GM12875 (cell line): Measurements from ENCODE around the gene RUFY3.
"Not testable (repeated sequence)": the region's sequence is repeated elsewhere in the genome, so short reads cannot be mapped to it uniquely, and the experiment has no call there.

ENCODE experiments used
- H3K4me3 ChIP-seq: one replicate; pipeline ENCODE4 v1.5.1; 2011; ENCODE audit warnings: low read depth, low read length, control low read depth
- CTCF ChIP-seq: IDR thresholded peaks from 2 replicates; pipeline ENCODE4 v1.5.1; 2011; ENCODE audit warnings: low read depth, mild to moderate bottlenecking, control low read depth, inconsistent platforms, low read length, moderate library complexity, borderline replicate concordance; ENCODE audit not compliant: insufficient read depth

The RUFY3 gene

DNA sequence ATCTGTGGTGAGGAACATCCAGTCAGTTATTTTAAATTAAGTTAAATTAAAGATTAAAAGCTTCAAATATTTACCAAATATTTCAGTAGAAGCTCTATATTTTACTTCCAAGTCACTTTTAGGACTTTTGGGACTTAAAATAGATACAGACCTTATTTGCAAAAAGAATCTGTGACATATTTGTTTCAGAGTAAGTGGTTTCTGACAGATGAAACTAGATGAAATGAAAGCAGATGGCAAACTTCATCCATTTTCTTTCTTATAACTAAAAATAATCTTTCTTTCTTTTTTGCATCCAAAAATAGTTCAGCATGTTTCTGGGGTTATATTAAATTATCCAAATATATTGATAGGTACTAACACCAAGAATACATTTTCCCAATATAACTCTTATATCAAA lies 40.1 kb upstream of the RUFY3 start:
- TF ChIP-seq CTCF, result no peak

DNA sequence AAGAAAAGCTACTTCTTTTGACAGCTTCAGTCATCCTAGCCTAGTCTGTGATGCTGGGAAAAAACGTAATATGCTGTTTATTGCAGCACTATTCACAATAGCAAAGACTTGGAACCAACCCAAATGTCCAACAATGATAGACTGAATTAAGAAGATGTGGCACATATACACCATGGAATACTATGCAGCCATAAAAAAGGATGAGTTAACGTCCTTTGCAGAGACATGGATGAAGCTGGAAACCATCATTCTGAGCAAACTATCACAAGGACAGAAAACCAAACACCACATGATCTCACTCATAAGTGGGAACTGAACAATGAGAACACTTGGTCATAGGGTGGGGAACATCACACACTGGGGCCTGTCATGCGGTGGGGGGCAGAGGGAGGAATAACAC lies 39.6 kb upstream of the RUFY3 start:
- H3K4me3 ChIP-seq, result not testable (repeated sequence)

More for the DNA sequence above, 40.1 kb upstream of the RUFY3 start:
- no peak overlapping the region for H3K4me3 ChIP-seq

DNA sequence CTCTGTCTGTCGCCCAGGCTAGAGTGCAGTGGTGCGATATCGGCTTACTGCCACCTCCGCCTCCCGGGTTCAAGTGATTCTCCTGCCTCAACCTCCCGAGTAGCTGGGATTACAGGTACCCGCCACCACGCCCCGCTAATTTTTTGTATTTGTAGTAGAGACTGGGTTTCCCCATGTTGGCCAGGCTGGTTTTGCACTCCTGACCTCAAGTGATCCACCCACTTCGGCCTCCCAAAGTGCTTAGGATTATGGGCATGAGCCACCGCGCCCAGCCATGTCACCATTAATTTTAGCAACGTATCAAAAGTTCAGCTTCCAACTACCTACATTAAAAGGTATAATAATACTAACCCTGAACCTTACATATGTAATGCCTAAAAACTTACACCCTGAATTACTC lies 34.4 kb upstream of the RUFY3 start:
- no peak for TF ChIP-seq CTCF
- H3K4me3 ChIP-seq, result peak overlapping the region; percentile 64

GRCh38 chr4:70687821-70688794 lies 33.7 kb upstream of the RUFY3 start, which contains the start of gene UTP3:
Gene UTP3, plus strand, starts transcription at chr4:70688532. Its CDS starts 146 bp downstream, at chr4:70688678.
- peak within 1 kb of the TSS; percentile 64 for H3K4me3 ChIP-seq
- TF ChIP-seq CTCF, result peak; percentile 95

DNA sequence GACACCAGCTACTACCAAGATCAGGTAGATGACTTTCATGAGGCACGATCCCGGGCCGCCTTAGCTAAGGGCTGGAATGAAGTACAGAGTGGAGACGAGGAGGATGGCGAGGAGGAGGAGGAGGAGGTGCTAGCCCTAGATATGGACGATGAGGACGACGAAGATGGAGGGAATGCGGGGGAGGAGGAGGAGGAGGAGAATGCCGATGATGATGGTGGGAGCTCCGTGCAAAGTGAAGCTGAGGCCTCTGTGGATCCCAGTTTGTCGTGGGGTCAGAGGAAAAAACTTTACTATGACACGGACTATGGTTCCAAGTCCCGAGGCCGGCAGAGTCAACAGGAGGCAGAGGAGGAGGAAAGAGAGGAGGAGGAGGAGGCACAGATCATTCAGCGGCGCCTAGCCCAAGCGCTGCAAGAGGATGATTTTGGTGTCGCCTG lies 33.0 kb upstream of the RUFY3 start:
- TF ChIP-seq CTCF, result no peak
- H3K4me3 ChIP-seq, result peak overlapping the region; percentile 64

GRCh38 chr4:70691661-70692060 lies 30.1 kb upstream of the RUFY3 start:
- no peak overlapping the region for H3K4me3 ChIP-seq
- no peak for TF ChIP-seq CTCF

DNA sequence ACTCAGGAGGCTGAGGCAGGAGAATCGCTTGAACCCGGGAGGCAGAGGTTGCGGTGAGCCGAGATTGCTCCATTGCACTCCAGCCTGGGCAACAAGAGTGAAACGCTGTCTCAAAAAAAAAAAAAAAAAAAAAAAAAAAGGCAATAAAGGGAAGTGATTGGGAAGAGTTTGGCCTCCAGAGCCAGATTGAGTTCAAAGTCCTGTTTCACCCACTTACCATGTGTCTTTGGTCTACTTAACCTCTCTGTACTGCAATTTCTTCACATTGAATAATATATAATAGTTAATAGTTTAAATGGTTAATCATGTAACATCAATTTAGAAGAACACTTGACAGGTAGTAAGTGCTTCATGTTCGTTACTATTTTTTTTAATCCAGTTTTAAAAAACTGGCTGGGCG lies 27.1 kb upstream of the RUFY3 start:
- not testable (repeated sequence) for H3K4me3 ChIP-seq

GRCh38 chr4:70698435-70698834 lies 23.3 kb upstream of the RUFY3 start:
- not testable (repeated sequence) for H3K4me3 ChIP-seq
